CMK (cell line): ENCODE data around the gene NEK1.
A peak's percentile ranks its signal among the peaks of the same experiment; 100 is the strongest.
"Not testable (repeated sequence)": the region's sequence is repeated elsewhere in the genome, so short reads cannot be mapped to it uniquely, and the experiment has no call there.

Source experiments
- DNase-seq: peaks from one replicate; pipeline ENCODE4 v3.0.0-alpha.2; 2010; ENCODE audit warnings: low read depth

NEK1 gene

GRCh38 chr4:169492436-169493163, 119.8 kb downstream of the NEK1 start:
- peak; percentile 12 for DNase-seq

GRCh38 chr4:169491211-169491610, 121.2 kb downstream of the NEK1 start:
- no peak for DNase-seq

GRCh38 chr4:169489306-169489705, 123.1 kb downstream of the NEK1 start:
- DNase-seq = no peak

GRCh38 chr4:169485791-169486742, 126.3 kb downstream of the NEK1 start:
- DNase-seq = peak; percentile 17

GRCh38 chr4:169485086-169485485, 127.3 kb downstream of the NEK1 start:
- DNase-seq = no peak

GRCh38 chr4:169484485-169484884, 127.9 kb downstream of the NEK1 start:
- no peak for DNase-seq

- no peak for DNase-seq
Observed at GRCh38 chr4:169464080-169464479, 148.3 kb downstream of the NEK1 start.

- no peak for DNase-seq
Observed at GRCh38 chr4:169460081-169460480, 152.3 kb downstream of the NEK1 start.

- DNase-seq = no peak
Observed at GRCh38 chr4:169458575-169458974, 153.8 kb downstream of the NEK1 start.

- not testable (repeated sequence) for DNase-seq
Observed at GRCh38 chr4:169452644-169453043, 159.7 kb downstream of the NEK1 start.

GRCh38 chr4:169448935-169449334, 163.4 kb downstream of the NEK1 start:
- DNase-seq = not testable (repeated sequence)

GRCh38 chr4:169446824-169447223, 165.6 kb downstream of the NEK1 start:
- no peak for DNase-seq

GRCh38 chr4:169443748-169444147, 168.6 kb downstream of the NEK1 start:
- no peak for DNase-seq

GRCh38 chr4:169440446-169440845, 171.9 kb downstream of the NEK1 start:
- DNase-seq = no peak

GRCh38 chr4:169439244-169439643, 173.1 kb downstream of the NEK1 start:
- no peak for DNase-seq

GRCh38 chr4:169438057-169438480, 174.3 kb downstream of the NEK1 start:
- no peak for DNase-seq

- no peak for DNase-seq
Observed at GRCh38 chr4:169437299-169438047, 174.9 kb downstream of the NEK1 start.

GRCh38 chr4:169436734-169437133, 175.6 kb downstream of the NEK1 start:
- DNase-seq = no peak

GRCh38 chr4:169428376-169428775, 184.0 kb downstream of the NEK1 start:
- DNase-seq = no peak

- DNase-seq = not testable (repeated sequence)
Observed at GRCh38 chr4:169427727-169428126, 184.7 kb downstream of the NEK1 start.

GRCh38 chr4:169420291-169420690, 192.1 kb downstream of the NEK1 start:
- no peak for DNase-seq

GRCh38 chr4:169418846-169419245, 193.5 kb downstream of the NEK1 start:
- no peak for DNase-seq
